Mesenteric fat pad (tissue), 1 donor: ENCODE data around the gene CRYBG2. TPM values are rescaled to one million over a fixed set of nuclear protein-coding genes. Genes with fewer than 3 reads are reported as not detected.

ENCODE experiments used
- DNase-seq: peaks from one replicate; pipeline ENCODE4 v3.0.0-alpha.2; 2020; ENCODE audit warnings: low spot score
- total RNA-seq: library from RNA; stranded (reverse); fragmentation: NEBNext Ultra II Directional; extraction: Animal tissue kit (Norgen Biotek cat#: 25700); gene quantifications from one replicate; pipeline ENCODE4 v1.2.1, GENCODE V29; 2021
- donor health status: DM: yes; HTN: yes; CAD: no.

The CRYBG2 gene
- total RNA-seq, 1 donor from 2014 or later = 0.06 TPM

DNA sequence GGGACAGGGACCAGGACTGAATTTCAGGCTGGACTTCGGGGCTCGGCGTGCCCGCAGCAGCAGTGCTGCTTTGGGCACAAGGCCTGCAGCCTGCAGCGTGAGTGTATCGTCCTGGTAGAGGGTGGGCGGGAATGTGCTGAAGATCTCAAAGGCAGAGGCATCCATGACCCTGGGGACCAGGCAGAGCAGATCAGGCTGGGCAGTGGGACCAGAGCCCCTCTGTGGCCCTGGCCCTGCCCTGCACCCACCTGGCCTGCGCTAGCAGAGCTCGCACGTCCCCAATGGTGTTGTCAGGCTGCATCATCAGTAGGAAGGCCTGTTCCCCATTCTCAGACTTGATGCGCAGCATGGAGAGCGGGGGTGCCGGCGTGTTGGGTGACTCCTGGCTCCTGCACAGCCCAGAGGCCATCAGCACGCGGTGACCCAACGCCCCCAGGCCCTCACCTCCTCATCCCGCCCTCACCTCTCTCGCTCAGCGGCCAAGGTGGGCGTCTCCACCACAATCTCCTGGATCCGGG is 71.5 kb downstream of the CRYBG2 start:
- no peak for DNase-seq

DNA sequence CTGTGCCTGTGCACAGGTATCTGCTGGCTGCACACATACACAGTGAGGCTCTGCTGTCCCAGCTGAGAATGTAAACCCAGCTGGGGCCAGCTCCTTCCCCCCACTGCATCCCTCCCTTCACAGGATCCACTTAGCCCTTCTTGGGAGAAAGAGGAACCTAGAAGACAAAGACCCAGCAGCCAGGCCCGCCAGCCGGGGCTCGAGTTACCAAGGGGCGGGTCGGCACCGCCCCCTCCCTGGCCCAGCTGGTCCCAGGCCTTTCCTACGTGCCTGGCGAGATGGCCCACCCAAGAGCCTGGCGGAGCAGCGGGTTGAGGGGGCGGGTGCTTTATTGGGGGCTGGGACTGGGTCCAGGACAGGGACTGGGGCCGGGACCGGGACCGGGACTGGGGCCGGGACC is 72.0 kb downstream of the CRYBG2 start:
- DNase-seq = no peak

DNA sequence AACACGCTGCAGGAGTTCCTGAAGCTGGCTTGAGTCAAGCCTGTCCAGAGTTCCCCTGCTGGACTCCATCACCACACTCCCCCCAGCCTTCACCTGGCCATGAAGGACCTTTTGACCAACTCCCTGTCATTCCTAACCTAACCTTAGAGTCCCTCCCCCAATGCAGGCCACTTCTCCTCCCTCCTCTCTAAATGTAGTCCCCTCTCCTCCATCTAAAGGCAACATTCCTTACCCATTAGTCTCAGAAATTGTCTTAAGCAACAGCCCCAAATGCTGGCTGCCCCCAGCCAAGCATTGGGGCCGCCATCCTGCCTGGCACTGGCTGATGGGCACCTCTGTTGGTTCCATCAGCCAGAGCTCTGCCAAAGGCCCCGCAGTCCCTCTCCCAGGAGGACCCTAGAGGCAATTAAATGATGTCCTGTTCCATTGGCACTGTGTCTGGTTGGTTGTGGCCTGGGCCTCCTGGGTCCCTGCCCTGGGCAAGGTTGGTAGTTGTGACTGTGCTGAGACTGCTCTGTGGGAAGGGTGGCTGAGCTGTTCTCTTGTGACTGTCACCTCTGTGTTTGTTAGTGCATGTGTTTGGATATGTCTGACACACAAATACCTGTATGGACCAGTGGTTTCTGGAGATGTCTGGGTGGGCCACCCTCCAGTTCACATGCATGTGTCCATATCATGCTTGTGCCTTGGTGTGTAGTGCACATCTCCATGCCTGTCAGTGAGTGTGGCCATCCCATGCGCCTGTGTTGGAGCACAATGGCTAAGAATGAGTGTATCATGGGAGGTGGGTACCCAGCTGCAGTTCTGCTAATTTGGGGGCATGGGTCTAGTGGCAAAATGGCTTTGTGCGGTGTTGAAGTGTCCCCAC is 72.6 kb downstream of the CRYBG2 start:
- DNase-seq = no peak

DNA sequence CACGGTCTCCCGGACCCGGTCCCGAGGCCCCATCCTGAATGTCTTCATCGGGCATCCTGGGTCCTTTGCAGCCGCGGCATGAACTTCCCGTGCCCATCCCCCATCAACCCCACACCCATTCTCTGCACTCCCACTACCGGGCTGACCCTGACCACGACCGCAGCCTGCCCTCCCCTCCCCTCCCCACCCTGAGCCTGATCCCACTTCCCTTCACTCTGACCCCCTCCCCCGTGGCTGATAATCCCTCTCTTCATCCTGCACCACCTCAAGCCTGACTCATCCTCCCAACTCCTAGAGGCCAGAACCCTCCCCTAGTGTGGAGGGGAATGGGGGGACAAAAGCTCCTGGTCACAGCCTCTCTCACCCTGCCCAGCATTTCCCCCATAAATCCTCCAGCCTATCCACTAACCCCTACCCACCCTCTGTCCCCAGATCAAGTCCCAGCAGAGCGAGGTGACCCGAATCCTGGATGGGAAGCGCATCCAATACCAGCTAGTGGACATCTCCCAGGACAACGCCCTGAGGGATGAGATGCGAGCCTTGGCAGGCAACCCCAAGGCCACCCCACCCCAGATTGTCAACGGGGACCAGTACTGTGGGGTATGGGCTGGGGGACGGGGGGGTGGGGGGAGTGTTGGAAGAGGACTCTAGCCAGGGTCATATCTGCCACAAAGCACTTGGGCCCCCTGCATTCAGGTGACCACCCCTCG is 73.4 kb downstream of the CRYBG2 start:
- DNase-seq = no peak

DNA sequence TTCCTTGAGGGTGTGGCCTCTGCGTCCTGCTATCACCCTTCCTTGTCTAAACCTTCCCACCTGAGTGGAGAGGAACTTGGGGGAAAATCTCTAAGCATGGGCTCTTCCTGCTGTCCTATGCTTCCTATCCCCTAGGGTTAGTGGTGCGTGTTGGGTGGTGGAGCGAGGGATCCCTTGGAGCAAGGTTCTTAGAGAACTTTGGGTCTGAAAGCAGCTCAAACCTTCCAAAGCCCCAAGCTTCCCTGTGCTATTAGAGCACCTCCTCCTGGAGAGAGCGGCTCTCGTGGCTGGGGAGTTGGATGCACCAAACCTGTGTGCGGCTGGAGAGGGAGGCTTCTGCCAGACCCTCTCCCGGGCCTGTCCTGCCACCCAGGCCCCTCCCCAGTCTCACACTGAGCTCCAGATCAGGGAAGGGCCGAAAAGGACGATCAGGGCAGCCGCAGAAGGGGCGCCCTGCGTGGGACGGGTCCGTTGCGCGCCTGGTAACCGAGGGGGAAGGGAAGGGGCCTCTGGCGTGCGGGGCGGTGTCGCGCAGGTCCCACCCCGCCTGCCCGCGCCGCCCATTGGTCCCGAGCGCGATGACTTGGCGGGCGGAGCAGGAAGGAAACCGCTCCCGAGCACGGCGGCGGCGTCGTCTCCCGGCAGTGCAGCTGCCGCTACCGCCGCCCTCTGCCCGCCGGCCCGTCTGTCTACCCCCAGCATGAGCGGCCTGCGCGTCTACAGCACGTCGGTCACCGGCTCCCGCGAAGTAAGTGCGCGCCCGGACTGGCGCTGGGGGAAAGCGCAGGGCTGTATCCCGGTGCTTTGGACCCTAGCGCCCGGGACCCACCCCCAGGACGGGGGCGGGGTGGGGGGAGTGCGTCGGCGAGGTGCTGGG is 74.2 kb downstream of the CRYBG2 start, which contains the start of gene SH3BGRL3:
TSS of gene SH3BGRL3 (plus strand) at position 631 of the 877 bp plus-strand sequence. CDS start at position 701, 70 bp downstream.
- DNase-seq = peak; percentile 97

DNA sequence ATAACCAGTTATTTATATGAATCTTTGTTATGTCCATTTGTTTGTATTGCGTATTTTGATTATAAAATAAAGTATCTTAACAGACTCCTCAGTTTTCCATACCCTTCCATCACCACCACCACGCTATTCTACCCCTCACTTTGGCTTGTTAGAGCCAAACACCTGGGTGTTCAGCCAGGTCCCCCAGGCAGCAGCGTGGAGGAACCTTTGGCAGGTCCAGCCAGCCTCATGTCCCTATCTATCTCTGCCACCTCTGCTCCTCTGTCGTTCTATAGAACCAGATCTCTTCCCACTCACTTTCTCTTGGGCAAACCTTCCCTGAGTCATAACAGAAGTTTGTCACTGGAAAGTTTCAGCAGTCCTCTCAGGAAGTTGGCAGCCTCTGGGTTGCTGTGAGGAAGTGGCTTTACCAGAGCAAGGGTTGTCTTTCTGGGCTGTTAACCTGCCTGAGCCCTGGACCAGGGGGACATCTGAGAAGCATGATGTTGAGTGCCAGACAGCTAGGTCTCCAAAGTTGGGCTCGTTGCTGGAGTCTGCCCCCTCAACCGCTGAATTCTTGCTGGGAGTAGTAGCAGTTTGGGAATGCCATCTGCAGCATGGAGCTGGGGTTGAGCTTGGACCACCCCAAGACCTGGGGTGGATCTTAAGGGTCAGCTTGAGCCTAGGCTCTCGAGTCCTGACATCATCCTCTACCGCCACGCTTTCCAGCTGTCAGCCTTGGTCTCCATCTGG is 75.0 kb downstream of the CRYBG2 start:
- no peak for DNase-seq

DNA sequence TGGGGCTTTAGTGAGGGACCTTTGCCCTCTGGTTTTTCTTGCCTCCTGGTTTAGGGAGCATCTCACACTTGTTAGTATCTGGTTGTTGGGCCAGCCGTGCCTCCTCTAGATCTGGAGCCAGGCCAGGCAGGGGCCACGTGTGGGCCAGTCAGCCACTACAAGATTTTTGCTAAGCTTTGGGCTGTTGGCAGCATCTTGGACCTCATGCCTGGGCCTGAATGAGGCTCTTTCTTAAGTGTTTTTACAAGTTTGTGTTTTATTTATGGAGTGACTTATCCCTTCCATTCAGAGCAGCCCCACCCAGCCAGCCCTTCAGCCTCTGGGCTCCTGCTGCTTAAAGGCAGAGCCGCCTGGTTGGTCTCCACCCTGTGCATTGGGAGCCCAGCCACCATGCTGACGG is 75.6 kb downstream of the CRYBG2 start:
- no peak for DNase-seq

DNA sequence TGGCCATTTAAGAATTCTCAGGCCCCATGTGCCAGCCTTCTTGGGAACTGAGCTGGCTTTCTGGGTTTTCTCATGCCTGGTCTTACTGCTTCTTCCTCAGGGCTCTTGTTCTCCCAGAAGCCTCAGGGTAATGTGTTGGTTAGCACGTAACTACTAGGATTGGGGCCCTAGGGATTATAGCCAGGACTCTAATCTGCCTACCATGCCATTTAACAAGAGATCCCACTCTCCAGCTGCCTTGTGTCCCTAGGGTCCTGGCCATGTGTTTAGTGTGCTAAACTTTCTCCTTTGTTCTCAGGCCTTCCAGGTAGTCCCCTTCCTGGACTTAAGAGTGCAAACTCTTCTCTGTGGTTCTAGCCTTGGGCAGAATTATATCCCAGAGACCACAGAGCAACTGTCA is 76.2 kb downstream of the CRYBG2 start:
- no peak for DNase-seq

DNA sequence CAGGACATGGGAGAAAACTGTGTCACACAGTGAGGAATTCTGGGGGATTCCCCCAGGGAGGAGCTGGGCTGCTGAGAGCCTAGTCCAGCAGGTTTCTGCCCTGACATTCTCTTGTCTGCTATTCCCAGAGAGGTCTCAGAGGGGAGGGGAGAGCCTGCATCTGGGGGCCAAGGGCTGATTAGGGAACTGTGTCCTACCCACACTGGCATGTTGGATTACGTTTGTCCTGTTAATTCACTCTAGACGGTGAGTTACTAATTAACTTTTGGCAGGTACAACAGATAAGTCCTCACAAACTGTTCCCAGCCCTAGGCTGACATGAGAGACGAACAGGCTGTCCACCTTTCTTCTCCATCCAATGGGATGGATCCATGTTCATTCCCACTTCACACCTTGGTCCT is 76.7 kb downstream of the CRYBG2 start:
- DNase-seq = peak; percentile 22

DNA sequence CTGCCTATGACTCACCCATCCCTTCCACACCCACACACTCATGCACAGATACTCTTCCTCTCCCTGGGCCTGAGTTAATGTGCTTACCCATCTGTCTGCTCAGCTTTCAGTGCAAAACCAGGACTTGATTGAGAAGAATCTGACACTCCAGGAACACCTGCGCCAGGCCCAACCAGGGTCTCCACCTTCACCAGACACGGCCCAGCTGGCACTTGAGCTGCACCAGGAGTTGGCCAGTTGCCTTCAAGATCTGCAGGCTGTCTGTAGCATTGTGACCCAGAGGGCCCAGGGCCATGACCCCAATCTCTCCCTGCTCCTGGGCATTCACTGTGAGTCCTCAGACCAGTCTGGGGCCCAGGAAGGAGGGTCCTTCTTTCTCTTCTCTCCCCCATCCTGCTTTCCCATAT is 77.5 kb downstream of the CRYBG2 start:
- DNase-seq = peak; percentile 89

DNA sequence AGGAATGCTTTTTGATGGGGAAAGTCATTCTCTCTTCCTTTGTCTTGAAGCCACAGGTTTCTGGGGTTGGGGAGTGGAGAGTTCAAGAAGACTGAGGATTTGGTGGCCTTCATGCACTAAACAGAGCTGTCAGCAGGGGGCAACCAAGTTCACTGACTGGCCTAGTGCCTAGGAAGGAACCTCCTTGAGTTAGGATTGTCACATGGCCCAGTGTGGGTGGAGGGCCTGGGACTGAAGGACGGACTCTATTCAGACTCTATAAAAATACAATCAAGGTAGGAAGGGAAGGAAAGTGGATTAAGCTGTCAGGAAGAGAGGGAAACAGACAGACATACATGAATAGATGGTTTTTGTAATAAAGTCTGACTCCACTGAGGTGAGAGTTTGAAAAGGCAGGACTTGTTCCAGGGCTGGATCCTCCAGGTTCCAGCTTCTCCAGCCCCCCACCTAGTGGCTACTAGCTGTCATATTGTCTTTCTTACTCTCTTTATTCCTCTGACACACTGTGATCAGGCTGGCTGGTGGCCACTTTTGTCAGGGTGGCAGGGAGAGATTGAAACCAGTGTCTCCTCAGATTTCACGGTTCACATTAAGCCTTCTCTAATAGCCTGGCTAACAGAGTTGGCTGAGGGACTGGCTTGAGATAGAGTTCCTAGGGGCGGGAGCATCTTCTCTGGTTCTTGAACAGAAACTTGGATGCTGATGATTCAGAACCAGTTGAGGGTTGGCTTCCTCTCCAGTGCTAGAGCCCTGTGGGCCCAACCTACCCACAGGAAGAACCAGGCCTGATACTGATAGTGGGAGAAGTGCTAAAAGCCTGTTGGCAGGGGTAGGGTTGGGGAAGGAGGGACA is 78.1 kb downstream of the CRYBG2 start:
- peak; percentile 89 for DNase-seq

DNA sequence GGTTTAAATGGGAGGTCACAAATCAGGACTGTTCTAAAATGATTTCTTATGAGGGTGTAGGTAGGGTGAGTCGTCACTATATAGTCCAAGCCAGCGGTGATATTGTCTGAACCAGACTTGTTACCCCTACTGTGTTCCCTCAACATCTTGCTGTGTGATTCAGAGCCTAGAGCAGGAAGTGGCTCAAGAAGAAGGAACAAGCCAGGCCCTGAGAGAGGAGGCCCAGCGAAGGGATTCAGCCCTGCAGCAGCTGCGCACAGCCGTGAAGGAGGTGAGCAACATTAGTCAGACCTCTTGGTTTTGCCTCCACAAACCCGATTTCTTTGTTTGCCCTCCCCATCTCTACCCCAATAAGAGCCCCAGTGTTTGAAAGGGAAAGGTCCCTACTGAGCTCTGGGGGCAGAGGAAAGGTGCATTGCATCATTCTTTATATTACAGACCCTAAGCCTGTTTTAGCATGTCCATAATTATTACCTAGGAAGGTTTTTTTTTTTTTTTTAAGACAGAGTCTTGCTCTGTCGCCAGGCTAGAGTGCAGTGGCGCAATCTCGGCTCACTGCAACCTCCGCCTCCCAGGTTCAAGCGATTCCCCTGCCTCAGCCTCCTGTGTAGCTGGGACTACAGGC is 79.0 kb downstream of the CRYBG2 start:
- DNase-seq = peak; percentile 60

Other genes with a start within 250 kb of the CRYBG2 start
- 6.4 TPM for gene PDIK1L, start 242.3 kb downstream of the CRYBG2 start, total RNA-seq
- 6.3 TPM for gene FAM110D, start 195.1 kb downstream of the CRYBG2 start, total RNA-seq
- not detected for gene C1orf232, start 185.2 kb downstream of the CRYBG2 start, total RNA-seq
- gene ZNF593, start 184.2 kb downstream of the CRYBG2 start, total RNA-seq = 32.7 TPM
- not detected for gene ZNF593OS, start 182.3 kb downstream of the CRYBG2 start, total RNA-seq
- 1.7 TPM for gene CNKSR1, start 176.6 kb downstream of the CRYBG2 start, total RNA-seq
- not detected for gene CATSPER4, start 163.5 kb downstream of the CRYBG2 start, total RNA-seq
- gene CEP85, start 119.9 kb downstream of the CRYBG2 start, total RNA-seq = 3.5 TPM
- gene SH3BGRL3, start 74.0 kb downstream of the CRYBG2 start, total RNA-seq = 229 TPM
- gene UBXN11, start 47.5 kb downstream of the CRYBG2 start, total RNA-seq = 22.2 TPM
- 27.1 TPM for gene CD52, start 36.2 kb downstream of the CRYBG2 start, total RNA-seq
- not detected for gene ZNF683, start 18.6 kb upstream of the CRYBG2 start, total RNA-seq
- gene LIN28A, start 56.7 kb upstream of the CRYBG2 start, total RNA-seq = not detected
- 141 TPM for gene DHDDS, start 78.2 kb upstream of the CRYBG2 start, total RNA-seq
- gene HMGN2, start 118.3 kb upstream of the CRYBG2 start, total RNA-seq = 151 TPM
- gene RPS6KA1, start 175.6 kb upstream of the CRYBG2 start, total RNA-seq = 28.3 TPM